H1 (cell line): ENCODE data around the gene PRDX5. TPM values are rescaled to one million over a fixed set of nuclear protein-coding genes. Genes with fewer than 3 reads are reported as not detected.
A peak's percentile ranks its signal among the peaks of the same experiment; 100 is the strongest.

Experiments
- CTCF ChIA-PET: fragments of 300-600 bp; sonication (Branson Sonifier 250); formaldehyde crosslinking; loops from one replicate; lab custom pipeline; 2021; ENCODE audit not compliant: partially characterized antibody; lab: Charles Lee
- POLR2A ChIA-PET: fragments of 300-600 bp; sonication (Branson Sonifier 250); formaldehyde crosslinking; loops from one replicate; lab custom pipeline; 2021; ENCODE audit warnings: inconsistent platforms; ENCODE audit not compliant: partially characterized antibody; lab: Charles Lee
- DNase-seq, 2 experiments: peaks; one replicate each; pipeline versions ENCODE4 v3.0.0 to v3.0.0-alpha.2; 2010 to 2022; ENCODE audit warnings: low spot score in 2 of 2, low read depth in 1 of 2, mixed read lengths in 1 of 2
- FAIRE-seq: peaks from 2 replicates; lab custom pipeline; 2011; peaks lifted over from hg19 to GRCh38; lab: Jason Lieb, UNC
- H2AFZ ChIP-seq: 2 replicates; pipeline ENCODE4 v1.8.1; 2012; ENCODE audit warnings: low read length, inconsistent platforms
- H2AK5ac ChIP-seq: 2 replicates; pipeline ENCODE4 v1.6.1; 2013; ENCODE audit warnings: low read depth, low read length
- H2BK120ac ChIP-seq: replicated peaks from 2 replicates; pipeline ENCODE3; 2013; ENCODE audit warnings: low read depth, low read length, inconsistent platforms
- H2BK12ac ChIP-seq: 2 replicates; pipeline ENCODE4 v1.6.1; 2013; ENCODE audit warnings: low read depth, low read length
- H2BK15ac ChIP-seq: 2 replicates; pipeline ENCODE4 v1.6.1; 2013; ENCODE audit warnings: low read length
- H2BK20ac ChIP-seq: 2 replicates; pipeline ENCODE4 v1.6.1; 2013; ENCODE audit warnings: low read length
- H2BK5ac ChIP-seq: 2 replicates; pipeline ENCODE4 v1.6.1; 2013; ENCODE audit warnings: low read depth, low read length
- H3K14ac ChIP-seq: 2 replicates; pipeline ENCODE4 v1.6.1; 2013; ENCODE audit warnings: inconsistent platforms; ENCODE audit not compliant: insufficient read length
- H3K18ac ChIP-seq: 2 replicates; pipeline ENCODE4 v1.6.1; 2013; ENCODE audit warnings: low read length; ENCODE audit errors: extremely low read depth
- H3K23ac ChIP-seq: 2 replicates; pipeline ENCODE4 v1.6.1; 2013; ENCODE audit warnings: inconsistent platforms; ENCODE audit not compliant: insufficient read length
- H3K23me2 ChIP-seq: 2 replicates; pipeline ENCODE4 v1.6.1; 2013; ENCODE audit warnings: low read depth, low read length
- H3K27ac ChIP-seq: 2 replicates; pipeline ENCODE4 v1.6.1; 2011; ENCODE audit warnings: low read depth, low read length, inconsistent platforms
- H3K27me3 ChIP-seq, 4 experiments: replicated peaks in 1 of 4; 1 replicate in 1 of 4; 2 replicates in 3 of 4; pipeline versions ENCODE4 v1.6.1 to v1.8.1; 2011 to 2013; ENCODE audit warnings: low read length in 3 of 4, mild to moderate bottlenecking in 3 of 4, inconsistent platforms in 2 of 4, mixed read lengths in 2 of 4, moderate library complexity in 1 of 4; ENCODE audit not compliant: control insufficient read depth in 3 of 4, insufficient read depth in 3 of 4; ENCODE audit errors: extremely low read depth in 1 of 4
- H3K36me3 ChIP-seq, 4 experiments: 2 replicates each; pipeline versions ENCODE4 v1.6.1 to v1.8.1; 2011 to 2013; ENCODE audit warnings: mild to moderate bottlenecking in 4 of 4, low read length in 3 of 4, moderate library complexity in 2 of 4, control low read depth in 1 of 4, inconsistent platforms in 1 of 4; ENCODE audit not compliant: insufficient read depth in 4 of 4, control insufficient read depth in 2 of 4
- H3K4ac ChIP-seq: replicated peaks from 2 replicates; pipeline ENCODE3; 2013; ENCODE audit warnings: low read length, low read depth, mixed read lengths, inconsistent platforms; ENCODE audit not compliant: insufficient read length
- H3K4me1 ChIP-seq, 4 experiments: replicated peaks in 1 of 4; 1 replicate in 1 of 4; 2 replicates in 3 of 4; pipeline versions ENCODE4 v1.6.1 to v1.8.1; 2011 to 2013; ENCODE audit warnings: low read length in 3 of 4, inconsistent platforms in 2 of 4, mixed read lengths in 1 of 4; ENCODE audit not compliant: insufficient read depth in 4 of 4, control insufficient read depth in 3 of 4
- H3K4me2 ChIP-seq, 2 experiments: 2 replicates each; pipeline versions ENCODE4 v1.6.1 to v1.8.1; 2011 to 2013; ENCODE audit warnings: low read depth in 2 of 2, low read length in 2 of 2, control low read depth in 1 of 2, inconsistent platforms in 1 of 2, mild to moderate bottlenecking in 1 of 2; ENCODE audit not compliant: insufficient read depth in 1 of 2
- H3K4me3 ChIP-seq, 4 experiments: fragments of 200-600, 300-600 bp in 1 of 4; sonication (generic), shearing (Covaris generic), sonication (Bioruptor Twin) in 1 of 4; 2 replicates each; pipeline versions ENCODE4 v1.5.1 to v1.8.1; 2011 to 2016; ENCODE audit warnings: low read length in 4 of 4, low read depth in 3 of 4, control low read depth in 2 of 4, inconsistent platforms in 2 of 4, mild to moderate bottlenecking in 2 of 4, mixed read lengths in 1 of 4, moderate library complexity in 1 of 4; ENCODE audit not compliant: insufficient read depth in 2 of 4; ENCODE audit errors: extremely low read depth in 1 of 4
- H3K56ac ChIP-seq: replicated peaks from 2 replicates; pipeline ENCODE3; 2013; ENCODE audit warnings: low read depth, mild to moderate bottlenecking, mixed read lengths, low read length, inconsistent platforms; ENCODE audit not compliant: insufficient read length
- H3K79me1 ChIP-seq: 2 replicates; pipeline ENCODE4 v1.6.1; 2013; ENCODE audit warnings: low read depth, low read length, control low read depth
- H3K79me2 ChIP-seq, 2 experiments: 2 replicates each; pipeline versions ENCODE4 v1.6.1 to v1.8.1; 2012 to 2013; ENCODE audit warnings: low read length in 2 of 2, mild to moderate bottlenecking in 2 of 2, inconsistent platforms in 1 of 2; ENCODE audit not compliant: insufficient read depth in 2 of 2, control insufficient read depth in 1 of 2
- H3K9ac ChIP-seq, 4 experiments: replicated peaks in 1 of 4; 1 replicate in 1 of 4; 2 replicates in 3 of 4; pipeline versions ENCODE4 v1.6.1 to v1.8.1; 2011 to 2013; ENCODE audit warnings: low read depth in 3 of 4, low read length in 3 of 4, control low read depth in 2 of 4, mild to moderate bottlenecking in 2 of 4, moderate library complexity in 2 of 4, inconsistent platforms in 1 of 4; ENCODE audit errors: extremely low read depth in 1 of 4
- H3K9me3 ChIP-seq, 2 experiments: 2 replicates each; pipeline versions ENCODE4 v1.6.1 to v1.8.1; 2012 to 2013; ENCODE audit warnings: mild to moderate bottlenecking in 2 of 2, moderate library complexity in 2 of 2, control low read depth in 1 of 2, inconsistent platforms in 1 of 2, low read depth in 1 of 2, low read length in 1 of 2, mixed read lengths in 1 of 2; ENCODE audit not compliant: insufficient read depth in 2 of 2
- H4K20me1 ChIP-seq, 2 experiments: replicated peaks in 1 of 2; 2 replicates each; pipeline versions ENCODE3 to v1.8.1; 2011 to 2013; ENCODE audit warnings: inconsistent platforms in 2 of 2, low read length in 2 of 2, mild to moderate bottlenecking in 1 of 2; ENCODE audit not compliant: insufficient read depth in 2 of 2, control insufficient read depth in 1 of 2
- H4K5ac ChIP-seq: 2 replicates; pipeline ENCODE4 v1.6.1; 2013; ENCODE audit warnings: low read length, low read depth, mixed read lengths, inconsistent platforms; ENCODE audit not compliant: insufficient read length
- H4K8ac ChIP-seq: 2 replicates; pipeline ENCODE4 v1.8.0; 2013; ENCODE audit warnings: mild to moderate bottlenecking, moderate library complexity, low read length, inconsistent platforms; ENCODE audit not compliant: insufficient read depth; ENCODE audit errors: extremely low read depth
- H4K91ac ChIP-seq: replicated peaks from 2 replicates; pipeline ENCODE3; 2013; ENCODE audit warnings: low read length, mixed read lengths, inconsistent platforms; ENCODE audit not compliant: insufficient read length
- SIX5 ChIP-seq: IDR thresholded peaks from 2 replicates; pipeline ENCODE4 v1.6.1; 2011; ENCODE audit warnings: mild to moderate bottlenecking, low read depth, low read length
- WGBS, 2 experiments: shearing (Covaris generic) in 1 of 2; methylation state at CpG; one replicate each; pipeline versions ENCODE4 v1.1.6 to v1.1.7; 2013 to 2015; ENCODE audit warnings: low lambda C conversion rate in 2 of 2, mixed read lengths in 2 of 2, inconsistent platforms in 1 of 2, low coverage in 1 of 2, missing lambda C conversion rate in 1 of 2; ENCODE audit not compliant: insufficient replicate concordance in 2 of 2, insufficient coverage in 1 of 2, insufficient read length in 1 of 2; ENCODE audit errors: extremely low coverage in 1 of 2, missing lambda C conversion rate in 1 of 2; 5-methylcytosine and 5-hydroxymethylcytosine counted together
- polyA plus RNA-seq, 7 experiments: library from polyadenylated mRNA; depleted of rRNA in 3 of 7; stranded (reverse) in 5 of 7; unstranded in 2 of 7; fragments of >200 nt in 5 of 7; fragments of 200-250 nt in 2 of 7; gene quantifications; 1 replicate in 5 of 7; 2 replicates in 1 of 7; 4 replicates in 1 of 7; pipeline versions ENCODE4 v1.2.1 to v1.2.3, GENCODE V29; 2011 to 2013; ENCODE audit warnings: missing spikeins in 2 of 7, mixed read lengths in 2 of 7
- total RNA-seq: library from RNA; stranded (reverse); fragmentation: NEBNext Ultra II Directional; extraction: Animal tissue kit (Norgen Biotek cat#: 25700); gene quantifications from 2 replicates; pipeline ENCODE4 v1.2.1, GENCODE V29; 2021

Gene PRDX5
- total and polyA plus RNA-seq, 2 of the 8 experiments (the other 6 are each of a cell fraction or from before 2014, with no cell fraction given): 201 to 582 TPM

DNA sequence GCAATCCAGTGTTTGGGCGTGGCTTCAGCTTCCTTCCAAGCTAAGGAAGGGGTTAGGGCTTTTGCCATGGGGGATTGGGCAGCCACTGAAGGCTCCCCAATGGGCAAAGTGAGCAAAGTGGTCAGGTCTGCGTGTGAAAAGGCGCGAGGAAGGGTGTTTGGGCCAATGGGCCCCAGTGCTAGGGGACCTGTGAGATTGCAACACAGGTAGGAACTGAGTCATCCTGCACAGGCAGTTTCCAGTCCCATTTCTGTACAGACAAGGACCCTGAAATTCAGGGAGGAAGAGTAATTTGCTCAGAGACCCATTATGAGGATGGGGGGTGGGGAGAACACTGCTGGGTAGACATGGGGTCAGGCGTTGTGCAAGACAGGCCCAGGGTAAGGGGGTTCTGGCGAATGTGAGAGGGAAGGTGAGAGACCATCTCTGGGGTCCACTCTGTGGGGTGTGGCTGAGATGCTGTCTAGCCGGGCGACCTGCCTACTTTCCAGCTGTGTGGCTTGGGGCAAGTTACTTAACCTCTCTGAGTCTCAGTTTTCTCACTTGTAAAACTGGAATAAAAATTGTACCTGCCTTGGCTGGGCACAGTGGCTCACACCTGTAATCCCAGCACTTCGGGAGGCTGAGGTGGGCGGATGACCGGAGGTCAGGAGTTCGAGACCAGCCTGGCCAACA, 29.4 kb downstream of the PRDX5 start:
- no peak overlapping the region for H3K4ac ChIP-seq
- no peak overlapping the region for H2BK12ac ChIP-seq
- no peak overlapping the region for H2BK5ac ChIP-seq
- no peak overlapping the region for H4K91ac ChIP-seq
- H3K79me2 ChIP-seq: no peaks in the 10 kb centered on the region
- H2BK15ac ChIP-seq: peak overlapping the region; percentile 88; the same call in 1 of the 2 replicates
- peak overlapping the region; percentile 3; the same call in 1 of the 2 replicates for H4K8ac ChIP-seq
- no peak for FAIRE-seq
- H2AFZ ChIP-seq: no peak overlapping the region
- WGBS, 2 experiments: 80% methylated on average over 12 of the region's 12 CpGs; no CpG with 5 or more reads in 1 of the 2 experiments
- H3K9me3 ChIP-seq: no peaks in the 10 kb centered on the region
- H3K27me3 ChIP-seq: no peaks in the 10 kb centered on the region
- H3K4me3 ChIP-seq: no peak overlapping the region
- no peak overlapping the region for H3K56ac ChIP-seq
- no peak for DNase-seq
- no peak overlapping the region for H2BK120ac ChIP-seq
- ChIA-PET CTCF (interaction anchor here (0.6 to 37.6 kb wide), 6 partner anchors 3 to 495 kb away, joined by 3 to 614 read pairs (median 208); partner anchors contain the start of genes CATSPERZ, CCDC88B, ESRRA and PRDX5), POLR2A (interaction anchor here (0.7 to 6.1 kb wide), 6 partner anchors 9 to 164 kb away, joined by 3 to 38 read pairs (median 5); partner anchors contain the start of genes PRDX5, RPS6KA4 and TRMT112)
- no peak for TF ChIP-seq SIX5
- no peaks in the 10 kb centered on the region for H3K79me1 ChIP-seq
- peaks cover under 1% of the 10 kb centered on the region; the same call in 1 of the 2 replicates for H3K23me2 ChIP-seq
- no peak overlapping the region for H3K18ac ChIP-seq
- no peaks in the 10 kb centered on the region for H3K36me3 ChIP-seq
- no peak overlapping the region for H3K9ac ChIP-seq
- H4K5ac ChIP-seq: no peak overlapping the region
- no peak overlapping the region for H3K23ac ChIP-seq
- H2BK20ac ChIP-seq: no peak overlapping the region
- H4K20me1 ChIP-seq: peaks cover 0 to 2% of the 10 kb centered on the region in 2 experiments
- H2AK5ac ChIP-seq: no peak overlapping the region
- H3K4me1 ChIP-seq: peaks cover 0 to 10% (median 7%) of the 10 kb centered on the region in 4 experiments; a peak in 4 of 7 replicates
- no peak overlapping the region for H3K14ac ChIP-seq
- no peak overlapping the region for H3K27ac ChIP-seq
- no peak overlapping the region for H3K4me2 ChIP-seq
